Heart right ventricle (tissue), 16 donors: ENCODE results near the gene ENTPD6. TPM values are rescaled to one million over a fixed set of nuclear protein-coding genes. Genes with fewer than 3 reads are reported as not detected.
A peak's percentile ranks its signal among the peaks of the same experiment; 100 is the strongest.

ENCODE experiments used
- ATAC-seq, 8 donors: fragments of 200-7000 bp; cut with Tn5 transposase; one replicate each; pipeline ENCODE4 v1.9.1; 2020; ENCODE audit warnings: mild to moderate bottlenecking in 8 of 8, moderate library complexity in 8 of 8, moderate number of reproducible peaks in 1 of 8
- DNase-seq, 2 donors: peaks; one replicate each; pipeline ENCODE4 v3.0.0-alpha.2; 2020
- H3K27ac ChIP-seq, 10 donors: fragments of 200-600 bp; sonication (generic) in 2 of 10; one replicate each; pipeline versions ENCODE4 v1.5.0 to v1.8.0; 2020 to 2022; ENCODE audit warnings: mild to moderate bottlenecking in 3 of 10
- H3K27me3 ChIP-seq, 7 donors: fragments of 200-600 bp; one replicate each; pipeline ENCODE4 v1.8.0; 2021 to 2022; ENCODE audit warnings: mild to moderate bottlenecking in 2 of 7
- H3K36me3 ChIP-seq, 9 donors: fragments of 200-600 bp; sonication (generic) in 1 of 9; one replicate each; pipeline versions ENCODE4 v1.5.0 to v1.8.0; 2020 to 2022; ENCODE audit warnings: mild to moderate bottlenecking in 2 of 9
- H3K4me1 ChIP-seq, 9 donors: fragments of 200-600 bp; sonication (generic) in 1 of 9; one replicate each; pipeline versions ENCODE4 v1.5.0 to v1.8.0; 2020 to 2022; ENCODE audit warnings: mild to moderate bottlenecking in 4 of 9
- H3K4me3 ChIP-seq, 10 donors: fragments of 200-600 bp; sonication (generic) in 2 of 10; one replicate each; pipeline versions ENCODE4 v1.5.0 to v1.8.0; 2020 to 2022; ENCODE audit warnings: mild to moderate bottlenecking in 7 of 10, moderate library complexity in 2 of 10
- H3K9me3 ChIP-seq, 11 donors: fragments of 200-600 bp in 10 of 11; sonication (generic) in 2 of 11; one replicate each; pipeline versions ENCODE4 v1.5.0 to v1.8.0; 2013 to 2022; ENCODE audit warnings: mild to moderate bottlenecking in 2 of 11, control low read depth in 1 of 11, moderate library complexity in 1 of 11
- WGBS, 2 donors: extraction: QIAGEN DNeasy Blood & Tissue Kit; methylation state at CpG; one replicate each; pipeline ENCODE4 v1.1.7; 2013; ENCODE audit warnings: inconsistent platforms in 1 of 2; 5-methylcytosine and 5-hydroxymethylcytosine counted together
- intact Hi-C, 10 donors: fragments of 100-400 bp; cut with DNase I; formaldehyde crosslinking; loops; one replicate each; pipeline versions ENCODE4 v1.11.1 to v1.14.2; 2022
- polyA plus RNA-seq, 2 donors: library from polyadenylated mRNA; stranded (reverse); fragments of 200-250 nt; gene quantifications; one replicate each; pipeline ENCODE4 v1.2.3, GENCODE V29; 2013
- total RNA-seq, 10 donors: library from RNA; stranded (reverse); fragmentation: NEBNext Ultra II Directional in 3 of 10; extraction: Animal tissue kit (Norgen Biotek cat#: 25700) in 3 of 10; gene quantifications; one replicate each; pipeline versions ENCODE4 v1.2.1 to v1.2.4, GENCODE V29; 2021 to 2023
- TF ChIP-seq, protein P1 (sequence below), 9 donors: fragments of 200-600 bp; sonication (generic) in 2 of 9; IDR thresholded peaks; one replicate each; pipeline versions ENCODE4 v1.5.0 to v1.8.0; 2021 to 2022; ENCODE audit warnings: antibody characterized with exemption in 9 of 9, mild to moderate bottlenecking in 5 of 9, moderate library complexity in 1 of 9
- donor health status: Arrhythmogenic right ventricular cardiomyopathy.
- donor health status: ischemic (EF 13 %, LVEDD 7.1; RV severe dilation, severe dysfunction).
- donor health status: healthy with polysubstance abuse.
- donor health status: DM: no; HTN: yes; CAD: no.
- donor health status: DM: no; HTN: no; CAD: no.
- donor health status: ischemic (EF 25% LVEDD 6.9; RV normal size, moderate dysfunction).
- donor health status: ischemic (EF 25% LVEDD 5.7; RV mildly dilated, moderate dysfunction).
- donor health status: healthy.
- donor health status: DM: yes; HTN: yes; CAD: no.
- donor health status: Ischemic cardiomyopathy.
- donor health status: ischemic (EF 35%, LVEDD 5.7; RV mildly dilated, moderate dysfunction).
- donor health status: nonischemic (EF 11% LVEDD 7.7; RV severe dilation, severe dysfunction).
- donor health status: DM: yes; HTN: yes; CAD: no.
- donor health status: PGD.
- donor health status: ischemic (EF 29% LVEDD 5.4; RV normal size, mild dysfunction).
- donor health status: nonischemic (EF 23%, LVEDD 6.1; RV moderate dilation, normal function).

The ENTPD6 gene
- total and polyA plus RNA-seq, 12 donors: 54.6 to 167 (median 84.8) TPM

DNA sequence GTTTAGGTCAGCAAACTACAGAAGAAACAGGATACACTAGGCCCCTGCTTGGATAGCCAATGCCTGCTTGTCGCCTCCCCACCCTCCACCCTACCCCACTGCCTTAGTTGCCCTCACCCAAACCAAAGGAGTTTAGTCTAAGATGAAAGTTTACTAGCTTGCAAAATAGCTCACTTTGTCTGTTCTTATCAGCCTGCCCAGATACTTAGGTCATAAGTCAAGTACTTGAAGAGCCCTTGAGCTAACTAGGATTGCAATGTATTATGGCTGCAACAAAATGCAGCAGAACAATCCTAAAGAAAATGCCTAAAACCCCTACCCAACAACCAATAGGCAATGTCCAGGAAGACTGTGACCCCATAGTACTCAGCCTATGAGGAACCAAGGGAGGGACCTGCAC, 7.3 kb upstream of the ENTPD6 start:
- DNase-seq (no peak), ATAC-seq (no peak)
- no peak overlapping the region for H3K4me3 ChIP-seq
- 73 to 78% methylated on average over 1 of the region's 1 CpG for WGBS, 2 donors
- H3K9me3 ChIP-seq: peaks cover 0 to 15% (median under 1%) of the 10 kb centered on the region in 11 donors
- H3K27ac ChIP-seq: no peak overlapping the region
- peaks cover 0 to 10% (median 0%) of the 10 kb centered on the region in 9 donors for H3K36me3 ChIP-seq
- peaks cover 0 to 8% (median 0%) of the 10 kb centered on the region in 7 donors for H3K27me3 ChIP-seq
- intact Hi-C loops: loop anchor here in 2 of 10 donors (5.0 kb wide), 2 partner anchors 126 to 191 kb away; no protein-coding TSS in a partner anchor
- TF ChIP-seq, protein P1, sequence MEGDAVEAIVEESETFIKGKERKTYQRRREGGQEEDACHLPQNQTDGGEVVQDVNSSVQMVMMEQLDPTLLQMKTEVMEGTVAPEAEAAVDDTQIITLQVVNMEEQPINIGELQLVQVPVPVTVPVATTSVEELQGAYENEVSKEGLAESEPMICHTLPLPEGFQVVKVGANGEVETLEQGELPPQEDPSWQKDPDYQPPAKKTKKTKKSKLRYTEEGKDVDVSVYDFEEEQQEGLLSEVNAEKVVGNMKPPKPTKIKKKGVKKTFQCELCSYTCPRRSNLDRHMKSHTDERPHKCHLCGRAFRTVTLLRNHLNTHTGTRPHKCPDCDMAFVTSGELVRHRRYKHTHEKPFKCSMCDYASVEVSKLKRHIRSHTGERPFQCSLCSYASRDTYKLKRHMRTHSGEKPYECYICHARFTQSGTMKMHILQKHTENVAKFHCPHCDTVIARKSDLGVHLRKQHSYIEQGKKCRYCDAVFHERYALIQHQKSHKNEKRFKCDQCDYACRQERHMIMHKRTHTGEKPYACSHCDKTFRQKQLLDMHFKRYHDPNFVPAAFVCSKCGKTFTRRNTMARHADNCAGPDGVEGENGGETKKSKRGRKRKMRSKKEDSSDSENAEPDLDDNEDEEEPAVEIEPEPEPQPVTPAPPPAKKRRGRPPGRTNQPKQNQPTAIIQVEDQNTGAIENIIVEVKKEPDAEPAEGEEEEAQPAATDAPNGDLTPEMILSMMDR (IDR thresholded peaks at IDR 0.05): no peak
- H3K4me1 ChIP-seq: peaks cover 0 to 24% (median 8%) of the 10 kb centered on the region in 9 donors

DNA sequence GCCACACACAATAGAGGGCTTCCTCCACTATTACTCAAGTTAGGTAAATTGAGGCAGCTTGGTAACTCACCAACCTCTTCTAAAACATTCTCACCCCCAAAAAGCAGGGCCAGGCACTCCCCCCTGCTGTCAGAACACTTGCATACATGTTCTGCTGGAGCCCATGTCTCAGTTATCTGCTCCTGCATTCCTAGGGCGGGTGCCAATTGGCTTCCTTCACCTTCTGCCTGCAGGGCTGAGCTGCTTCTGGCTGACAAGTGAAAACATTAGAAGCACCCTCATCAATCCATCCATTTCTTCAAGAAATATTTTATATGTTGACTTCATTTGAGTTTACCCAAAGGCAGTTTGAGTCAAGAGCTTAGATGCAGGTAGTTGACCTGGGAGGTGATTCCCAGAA, 4.5 kb upstream of the ENTPD6 start:
- H3K4me3 ChIP-seq: peak overlapping the region in 4 of 10 donors; percentile 9 to 22 (median 17)
- H3K27me3 ChIP-seq: peaks cover 0 to 7% (median 0%) of the 10 kb centered on the region in 7 donors
- peaks cover 5 to 33% (median 17%) of the 10 kb centered on the region in 9 donors for H3K4me1 ChIP-seq
- peak; percentile 55 to 58 for DNase-seq
- H3K9me3 ChIP-seq: no peaks in the 10 kb centered on the region
- intact Hi-C loops: loop anchor here in 7 of 10 donors (5.0 to 10.0 kb wide), 7 partner anchors 56 to 204 kb away; partner anchors contain the start of genes ABHD12 (in 3 of the 7), PYGB (in 2 of the 7), ACSS1 (in 1 of the 7) and APMAP (in 1 of the 7)
- 31 to 47% methylated on average over 1 of the region's 1 CpG for WGBS, 2 donors
- peak in 4 of 8 donors; percentile 25 to 58 (median 52) for ATAC-seq
- H3K36me3 ChIP-seq: peaks cover 0 to 5% (median 0%) of the 10 kb centered on the region in 9 donors
- TF ChIP-seq, protein P1 (IDR thresholded peaks at IDR 0.05): no peak
- peak overlapping the region in 9 of 10 donors; percentile 39 to 90 (median 81) for H3K27ac ChIP-seq

DNA sequence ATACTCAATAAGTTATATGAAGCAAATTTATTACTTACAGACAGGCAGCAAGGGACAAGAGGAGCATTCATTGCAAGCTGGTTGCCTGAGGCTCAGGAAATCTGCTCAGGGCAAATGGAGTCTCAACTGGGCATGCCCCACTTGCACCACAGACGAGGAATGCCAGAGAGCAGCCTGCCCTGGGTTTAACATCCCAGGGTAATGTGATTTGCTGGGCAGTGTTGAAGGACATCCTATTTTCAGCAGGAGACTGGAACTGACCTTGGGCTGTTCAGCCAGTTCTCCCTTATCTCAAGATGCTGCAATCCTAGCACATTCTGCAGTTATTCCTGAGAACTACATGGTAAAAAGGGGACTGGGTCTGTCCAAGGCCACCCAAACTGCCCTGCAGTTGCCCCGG, 3.8 kb upstream of the ENTPD6 start:
- peaks cover 0 to under 1% (median 0%) of the 10 kb centered on the region in 7 donors for H3K27me3 ChIP-seq
- intact Hi-C loops: loop anchor here in 7 of 10 donors (5.0 to 10.0 kb wide), 7 partner anchors 56 to 203 kb away; partner anchors contain the start of genes ABHD12 (in 3 of the 7), PYGB (in 2 of the 7), ACSS1 (in 1 of the 7) and APMAP (in 1 of the 7)
- H3K9me3 ChIP-seq: no peaks in the 10 kb centered on the region
- TF ChIP-seq, protein P1 (IDR thresholded peaks at IDR 0.05): no peak
- no peaks in the 10 kb centered on the region for H3K36me3 ChIP-seq
- peak overlapping the region in 9 of 10 donors; percentile 43 to 90 (median 81) for H3K27ac ChIP-seq
- 28 to 36% methylated on average over 2 of the region's 2 CpGs for WGBS, 2 donors
- H3K4me3 ChIP-seq: peak overlapping the region in 3 of 10 donors; percentile 17 to 22 (median 17)
- H3K4me1 ChIP-seq: peaks cover 9 to 38% (median 17%) of the 10 kb centered on the region in 9 donors
- DNase-seq: peak in 1 of 2 donors; percentile 55
- ATAC-seq: peak; percentile 12 to 80 (median 64)

DNA sequence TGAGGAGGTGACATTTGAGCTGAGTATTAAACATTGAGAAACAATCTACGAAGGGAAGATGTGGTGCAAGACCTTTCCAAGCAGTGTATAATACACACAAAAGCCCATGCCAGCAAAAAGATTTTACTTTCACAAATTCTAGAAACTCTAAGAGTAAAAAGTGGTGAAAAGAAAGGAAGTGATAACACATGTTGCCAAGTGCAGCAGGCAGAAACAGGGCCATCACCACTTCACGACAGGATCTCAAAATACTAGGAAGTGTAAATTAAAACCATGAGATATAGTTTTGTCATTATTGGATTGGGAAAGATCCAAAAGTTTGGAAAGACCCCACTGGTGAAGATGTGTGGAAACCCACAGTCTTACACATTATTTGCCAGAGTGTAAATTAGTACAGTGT, 1.7 kb upstream of the ENTPD6 start:
- peaks cover 11 to 60% (median 36%) of the 10 kb centered on the region in 9 donors for H3K4me1 ChIP-seq

More for the DNA sequence above, 1.7 kb upstream of the ENTPD6 start:
- H3K9me3 ChIP-seq: no peaks in the 10 kb centered on the region
- no peak for DNase-seq
- H3K4me3 ChIP-seq: no peak overlapping the region
- TF ChIP-seq, protein P1 (IDR thresholded peaks at IDR 0.05): no peak
- intact Hi-C loops: loop anchor here in 8 of 10 donors (2.0 to 10.0 kb wide), 8 partner anchors 53 to 202 kb away; partner anchors contain the start of genes ABHD12 (in 3 of the 8), PYGB (in 2 of the 8), ACSS1 (in 1 of the 8) and APMAP (in 1 of the 8)
- H3K27ac ChIP-seq: peak overlapping the region in 2 of 10 donors; percentile 95 to 96
- WGBS, 2 donors: 68 to 72% methylated on average over 2 of the region's 2 CpGs
- H3K27me3 ChIP-seq: no peaks in the 10 kb centered on the region
- no peaks in the 10 kb centered on the region for H3K36me3 ChIP-seq
- ATAC-seq: no peak
